Posterior vena cava (tissue), 2 donors: ENCODE data around the gene MAP3K6. TPM values are rescaled to one million over a fixed set of nuclear protein-coding genes. Genes with fewer than 3 reads are reported as not detected.

Experiments used
- DNase-seq: peaks from one replicate; pipeline ENCODE4 v3.0.0-alpha.2; 2020; ENCODE audit warnings: low spot score
- intact Hi-C, 2 donors: fragments of 100-400 bp; cut with DNase I; formaldehyde crosslinking; loops; one replicate each; pipeline versions ENCODE4 v1.14.1 to v1.14.2; 2022 to 2023
- total RNA-seq, 2 donors: library from RNA; stranded (reverse); fragmentation: NEBNext Ultra II Directional; extraction: Animal tissue kit (Norgen Biotek cat#: 25700); gene quantifications; one replicate each; pipeline ENCODE4 v1.2.1, GENCODE V29; 2021
- donor health status: DM: yes; HTN: yes; CAD: no.
- donor health status: DM: yes; HTN: yes; CAD: no.

The MAP3K6 gene
- total RNA-seq, 2 donors from 2014 or later, result 72.8 to 94.3 TPM

GRCh38 chr1:27363766-27364695 is 2.7 kb downstream of the MAP3K6 start:
- peak; percentile 51 for DNase-seq
- intact Hi-C loops, result no loop called here

DNA sequence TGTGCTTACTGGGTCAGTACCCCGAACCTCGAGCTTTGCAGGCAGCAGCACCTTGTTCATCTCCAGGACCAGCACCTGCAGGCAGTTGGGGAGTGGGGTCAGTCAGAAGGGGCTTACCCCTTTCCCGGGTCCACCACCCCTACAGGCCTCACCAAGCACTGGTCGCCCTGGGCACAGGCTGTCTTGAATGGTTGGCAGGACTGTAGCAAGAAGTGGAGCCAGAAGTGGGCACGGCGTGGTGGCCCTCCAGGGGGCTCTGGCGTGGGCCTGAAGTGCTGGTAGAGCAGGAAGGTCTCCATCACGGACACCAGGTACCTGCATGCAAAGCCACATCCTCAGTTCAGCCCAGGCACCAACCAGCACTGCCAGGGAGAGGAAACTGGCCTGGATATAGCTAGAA is 5.2 kb downstream of the MAP3K6 start:
- no peak for DNase-seq
- intact Hi-C loops, result no loop called here

DNA sequence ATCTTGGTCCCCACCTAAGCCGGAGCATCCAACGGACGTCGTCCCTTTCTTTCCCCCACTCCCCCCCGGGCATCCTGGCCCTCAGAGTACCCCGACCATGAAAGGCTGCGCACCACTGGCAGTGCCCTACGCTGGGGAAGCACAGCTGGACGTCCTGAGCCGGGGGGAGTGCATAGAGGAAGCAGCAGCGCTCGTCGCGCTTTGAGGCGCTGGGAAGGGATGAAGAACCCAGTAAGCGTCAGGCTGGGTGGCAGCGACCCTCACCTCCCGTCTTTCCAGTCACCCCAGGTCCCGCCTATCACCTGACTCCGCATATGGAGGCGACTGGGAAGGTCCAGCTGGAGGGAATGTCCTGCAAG is 5.7 kb downstream of the MAP3K6 start:
- no peak for DNase-seq
- intact Hi-C loops, result no loop called here

GRCh38 chr1:27360159-27361043 is 6.4 kb downstream of the MAP3K6 start:
- DNase-seq, result no peak
- intact Hi-C loops, result no loop called here

DNA sequence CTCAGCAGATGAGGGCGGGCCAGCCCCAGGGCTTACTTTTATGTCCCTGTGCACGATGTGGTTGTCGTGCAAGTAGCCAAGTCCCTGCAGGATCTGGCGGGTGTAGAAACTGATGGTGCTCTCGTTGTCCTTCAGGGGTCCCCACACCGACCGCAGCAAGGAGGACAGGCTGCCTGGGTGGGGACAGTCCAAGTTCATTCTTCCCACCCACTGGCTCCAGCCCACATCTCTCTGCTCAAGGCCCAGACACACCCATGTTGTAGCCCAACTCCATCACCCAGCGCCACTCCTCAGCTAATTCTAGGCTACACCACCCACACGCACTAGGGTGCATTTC is 7.0 kb downstream of the MAP3K6 start:
- intact Hi-C loops, result loop anchor here in 1 of 2 donors (5.0 kb wide), 1 partner anchor 33 kb away; the partner anchor contains the start of gene GPR3
- no peak for DNase-seq

DNA sequence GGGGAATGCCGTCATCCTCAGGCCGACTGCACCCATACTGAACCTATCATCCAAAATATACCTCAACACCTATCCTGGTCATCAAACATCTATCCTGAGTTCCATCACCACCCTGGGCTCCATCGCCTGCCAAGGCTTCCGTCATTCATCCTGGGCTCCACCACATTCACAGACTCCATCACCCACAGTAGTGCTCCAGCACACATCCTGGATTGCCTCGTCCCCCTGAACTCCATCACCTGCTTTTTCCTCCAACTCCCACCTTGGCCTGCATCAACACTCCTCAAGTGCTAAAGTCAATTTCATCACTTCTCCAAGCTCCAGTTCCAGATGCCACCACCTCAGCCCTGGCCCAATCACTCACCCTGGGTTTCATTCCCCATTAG is 7.8 kb downstream of the MAP3K6 start:
- DNase-seq, result no peak
- intact Hi-C loops, result loop anchor here in 1 of 2 donors (5.0 kb wide), 1 partner anchor 33 kb away; the partner anchor contains the start of gene GPR3

DNA sequence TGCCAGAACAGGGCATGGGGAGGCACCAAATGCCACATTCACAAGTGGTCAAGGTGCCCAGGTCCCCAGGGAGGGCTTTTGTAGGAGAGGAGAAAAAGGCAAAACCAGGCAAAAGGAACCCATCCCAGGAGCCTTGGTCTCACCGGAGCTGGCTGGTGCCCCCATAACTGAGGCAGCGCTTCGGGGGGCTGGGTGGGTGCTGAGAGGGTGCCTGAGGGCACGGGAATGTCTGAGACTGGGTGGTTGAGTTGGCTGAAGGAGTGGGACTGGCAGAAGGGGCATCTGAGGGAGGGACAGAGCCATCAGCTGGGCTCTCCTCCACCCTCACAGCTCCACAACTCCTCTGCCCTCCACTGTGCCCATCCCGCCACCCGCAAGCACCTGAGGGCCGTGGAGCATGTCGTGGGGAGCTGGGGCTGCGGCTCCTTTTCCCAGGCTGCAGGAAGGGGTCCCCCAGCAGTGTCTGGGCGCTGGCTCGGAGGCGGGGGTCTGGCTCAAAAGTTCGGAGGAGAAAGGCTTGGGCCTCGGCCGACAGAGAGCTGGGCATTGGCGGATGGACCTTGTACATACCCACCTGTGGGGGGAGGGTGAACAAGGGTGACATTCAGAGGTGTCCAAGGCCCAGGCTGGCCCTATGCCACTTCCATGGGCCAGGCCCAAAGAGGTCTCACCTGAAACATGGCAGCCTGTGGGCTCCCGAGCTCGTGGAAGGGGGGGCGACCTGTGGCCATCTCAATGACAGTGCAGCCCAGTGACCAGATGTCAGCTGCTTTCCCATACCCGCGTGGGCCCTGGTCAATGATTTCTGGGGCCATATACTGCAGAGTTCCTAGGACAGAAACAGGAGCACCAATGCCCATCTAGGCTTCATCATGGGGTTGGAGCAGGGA is 8.5 kb downstream of the MAP3K6 start:
- no peak for DNase-seq
- intact Hi-C loops, result loop anchor here in 1 of 2 donors (5.0 kb wide), 1 partner anchor 34 kb away; the partner anchor contains the start of gene GPR3

DNA sequence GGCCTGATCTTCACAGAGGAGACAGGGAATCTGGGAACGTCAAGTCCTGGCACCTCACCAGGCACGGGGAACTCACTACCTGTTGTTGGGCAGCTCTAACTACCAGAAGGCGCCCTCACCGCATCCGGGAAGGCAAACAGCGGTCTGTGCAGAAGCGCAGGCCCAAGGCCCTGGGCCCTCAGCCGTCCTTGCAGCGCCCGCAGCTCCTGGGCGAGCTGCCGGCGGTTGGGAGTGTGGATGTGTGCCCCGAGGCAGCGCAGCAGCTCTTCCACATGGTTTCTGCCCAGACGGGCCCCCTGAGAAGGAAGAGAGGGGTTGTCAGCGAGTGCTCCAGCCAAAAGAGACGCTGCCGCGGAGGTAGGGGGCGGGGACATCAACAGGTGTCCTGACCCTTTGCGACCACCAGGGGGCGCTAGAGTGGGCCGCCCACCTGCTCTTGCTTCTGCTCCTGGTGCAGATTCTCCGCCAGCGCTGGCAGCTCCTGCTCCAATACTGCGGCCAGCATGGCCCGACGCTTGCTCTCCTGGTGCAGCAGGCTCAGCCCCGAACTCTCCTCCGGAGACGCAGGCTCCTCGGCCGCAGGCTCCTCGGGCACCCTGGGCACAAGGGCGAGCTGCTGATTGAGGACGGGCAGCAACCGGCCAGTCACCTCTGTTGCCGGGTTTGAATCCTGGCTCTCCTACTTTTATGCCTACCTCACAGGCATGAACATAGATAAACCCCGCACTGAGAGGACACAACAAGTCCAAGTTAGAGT is 9.3 kb downstream of the MAP3K6 start:
- intact Hi-C loops, result loop anchor here in 1 of 2 donors (5.0 kb wide), 1 partner anchor 35 kb away; the partner anchor contains the start of gene GPR3
- peak; percentile 94 for DNase-seq

DNA sequence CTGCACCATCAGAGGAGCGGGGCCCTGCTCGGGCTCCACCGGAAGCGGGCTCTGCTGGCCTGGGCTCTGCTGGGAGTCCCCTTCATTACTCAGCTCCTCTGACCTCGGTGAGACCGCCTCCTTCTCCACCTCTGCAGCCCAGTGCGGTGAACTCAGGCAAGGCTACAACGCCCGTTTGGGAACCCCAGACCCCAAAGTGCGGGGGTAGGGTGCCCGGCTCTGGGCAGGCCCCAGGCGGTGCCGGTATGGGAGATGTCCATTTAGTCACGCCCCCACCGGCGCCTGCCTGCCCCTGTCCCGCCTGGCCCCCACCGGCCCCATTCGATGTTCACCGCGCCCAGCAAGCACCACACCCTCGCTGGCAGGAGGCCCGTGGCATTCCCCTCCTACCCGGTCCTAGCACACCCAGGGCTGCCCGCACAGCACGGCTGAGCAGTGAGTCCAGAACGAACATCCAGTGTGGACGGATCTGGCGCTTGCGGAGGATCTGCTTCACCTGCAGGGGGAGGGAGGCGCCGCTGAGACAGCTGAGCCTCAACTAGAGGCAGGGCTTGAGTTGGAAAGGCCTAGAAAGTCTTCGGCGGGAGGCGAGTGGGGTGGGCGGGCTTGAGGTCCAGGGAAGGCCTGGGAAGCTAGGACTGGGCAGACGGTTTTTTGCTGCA is 10.0 kb downstream of the MAP3K6 start:
- DNase-seq, result no peak
- intact Hi-C loops, result loop anchor here in 1 of 2 donors (5.0 kb wide), 1 partner anchor 36 kb away; the partner anchor contains the start of gene GPR3

DNA sequence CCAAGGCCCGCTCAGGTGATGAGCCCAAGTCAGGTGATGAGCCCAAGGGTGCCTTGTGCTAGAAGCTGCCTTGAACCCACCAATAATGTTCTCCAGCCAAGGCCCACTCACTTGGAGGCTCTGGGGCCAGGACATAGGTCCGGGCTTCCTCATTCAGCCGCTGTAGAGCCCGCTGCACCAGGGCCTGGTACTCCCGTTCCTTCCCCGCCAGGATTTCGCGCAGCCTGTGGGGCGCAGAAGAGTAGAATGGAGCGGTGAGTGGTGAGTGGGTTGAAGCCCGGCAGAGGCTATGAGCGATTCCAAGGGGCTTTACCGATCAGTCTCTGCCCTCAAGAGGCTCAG is 10.5 kb downstream of the MAP3K6 start:
- DNase-seq, result no peak
- intact Hi-C loops, result loop anchor here in 1 of 2 donors (5.0 kb wide), 1 partner anchor 36 kb away; the partner anchor contains the start of gene GPR3

DNA sequence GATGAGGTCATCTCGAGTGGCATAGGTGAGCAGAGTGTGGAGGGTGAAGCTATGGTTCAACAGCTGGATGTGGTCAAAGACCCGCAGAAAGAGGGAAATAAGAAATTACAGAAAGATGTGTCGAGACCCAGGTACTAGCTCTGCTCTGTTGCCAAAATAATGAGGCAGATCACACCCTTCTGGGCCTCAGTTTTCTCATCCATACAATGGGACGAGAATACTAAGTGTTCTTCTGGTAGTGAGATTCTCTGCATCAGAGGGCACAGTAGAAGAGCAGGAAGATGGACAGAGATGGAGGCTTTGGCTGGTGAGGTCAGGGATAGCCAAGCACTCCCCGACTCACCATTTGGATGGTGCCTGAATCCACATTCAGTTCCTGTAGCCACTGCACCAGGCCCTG is 11.1 kb downstream of the MAP3K6 start:
- no peak for DNase-seq
- intact Hi-C loops, result loop anchor here in 1 of 2 donors (5.0 kb wide), 1 partner anchor 37 kb away; the partner anchor contains the start of gene GPR3

DNA sequence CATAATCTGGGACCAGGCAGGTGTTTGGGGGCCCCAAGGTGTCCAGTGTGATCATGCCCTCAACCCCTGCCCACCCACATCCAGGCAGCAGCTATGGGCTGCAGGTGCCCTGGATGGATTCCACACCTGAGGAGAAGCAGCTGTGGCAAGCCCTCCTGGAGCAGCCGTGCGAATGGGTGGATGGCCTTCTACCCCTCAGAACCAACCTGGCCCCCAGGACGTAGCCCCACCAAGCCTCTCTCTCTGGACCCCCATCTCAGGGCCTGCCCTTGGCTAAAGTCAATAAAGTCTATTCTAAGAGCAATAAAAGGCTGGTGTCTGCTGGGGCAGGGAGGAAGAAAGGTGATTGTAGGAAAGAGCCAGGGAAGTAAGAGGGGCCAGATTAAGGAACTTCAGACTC is 13.1 kb downstream of the MAP3K6 start:
- DNase-seq, result peak; percentile 68
- intact Hi-C loops, result no loop called here

GRCh38 chr1:27353166-27353565 is 13.6 kb downstream of the MAP3K6 start:
- peak; percentile 80 for DNase-seq
- intact Hi-C loops, result no loop called here

GRCh38 chr1:27351541-27352107 is 15.1 kb downstream of the MAP3K6 start:
- DNase-seq, result peak; percentile 70
- intact Hi-C loops, result no loop called here

- intact Hi-C loops, result no loop called here
- DNase-seq, result peak; percentile 90
Observed at GRCh38 chr1:27350663-27351540, 15.9 kb downstream of the MAP3K6 start.
